B cell (primary cell): ENCODE data around the gene XYLT1. TPM values are rescaled to one million over a fixed set of nuclear protein-coding genes. Genes with fewer than 3 reads are reported as not detected.

Source experiments
- ATAC-seq: fragments of 200-7000 bp; cut with Tn5 transposase; one replicate; pipeline ENCODE4 v1.10.0; 2021; ENCODE audit warnings: low read depth, mild to moderate bottlenecking, moderate number of reproducible peaks, moderate library complexity
- CTCF ChIA-PET: fragments of 350-600 bp; sonication (Branson Sonifier 250); formaldehyde crosslinking; loops from one replicate; lab custom pipeline; 2021; ENCODE audit warnings: antibody characterized with exemption, inconsistent platforms; lab: Charles Lee
- POLR2A ChIA-PET: fragments of 350-600 bp; sonication (Branson Sonifier 250); formaldehyde crosslinking; loops from one replicate; lab custom pipeline; 2021; ENCODE audit warnings: antibody characterized with exemption; lab: Charles Lee
- DNase-seq: peaks from one replicate; pipeline ENCODE4 v3.0.0; 2013
- H2AFZ ChIP-seq: 2 replicates; pipeline ENCODE4 v1.6.1; 2012; ENCODE audit warnings: mild to moderate bottlenecking, low read depth, low read length; ENCODE audit not compliant: insufficient read depth, poor library complexity, severe bottlenecking
- H3K27ac ChIP-seq, 2 donors: 1 replicate in 1 of 2; 2 replicates in 1 of 2; pipeline ENCODE4 v1.5.1; 2012 to 2013; ENCODE audit warnings: low read length in 2 of 2, mild to moderate bottlenecking in 2 of 2, moderate library complexity in 1 of 2
- H3K27me3 ChIP-seq, 4 experiments: fragments of 200-600 bp in 1 of 4; sonication (generic) in 1 of 4; replicated peaks in 1 of 4; 1 replicate in 2 of 4; 2 replicates in 2 of 4; pipeline versions ENCODE4 v1.6.1 to v1.7.0; 2013 to 2016; ENCODE audit warnings: low read length in 3 of 4, mild to moderate bottlenecking in 2 of 4, mixed read lengths in 1 of 4, moderate library complexity in 1 of 4; ENCODE audit not compliant: insufficient read depth in 4 of 4, control insufficient read depth in 3 of 4; ENCODE audit errors: control extremely low read depth in 1 of 4
- H3K36me3 ChIP-seq, 2 experiments: replicated peaks in 1 of 2; 1 replicate in 1 of 2; 2 replicates in 1 of 2; pipeline versions ENCODE4 v1.6.1 to v1.7.1; 2013; ENCODE audit warnings: low read length in 1 of 2; ENCODE audit not compliant: insufficient read depth in 2 of 2, control insufficient read depth in 1 of 2; ENCODE audit errors: control extremely low read depth in 1 of 2, extremely low read depth in 1 of 2
- H3K4me1 ChIP-seq, 2 donors: fragments of 200-600 bp in 1 of 2; sonication (generic) in 1 of 2; 1 replicate in 1 of 2; 2 replicates in 1 of 2; pipeline versions ENCODE4 v1.5.1 to v1.6.1; 2013 to 2017; ENCODE audit warnings: low read length in 2 of 2; ENCODE audit not compliant: control insufficient read depth in 2 of 2, insufficient read depth in 2 of 2
- H3K4me2 ChIP-seq: replicated peaks from 2 replicates; pipeline ENCODE3; 2012; ENCODE audit warnings: mild to moderate bottlenecking, low read depth, low read length; ENCODE audit not compliant: poor library complexity, severe bottlenecking
- H3K4me3 ChIP-seq, 5 experiments: fragments of 200-600 bp in 1 of 5; sonication (generic) in 1 of 5; 1 replicate in 3 of 5; 2 replicates in 2 of 5; pipeline versions ENCODE4 v1.5.1 to v1.7.0; 2011 to 2016; ENCODE audit warnings: low read length in 4 of 5, mild to moderate bottlenecking in 4 of 5, low read depth in 2 of 5, control low read depth in 1 of 5, moderate library complexity in 1 of 5; ENCODE audit not compliant: insufficient read depth in 1 of 5; ENCODE audit errors: control extremely low read depth in 1 of 5, extremely low read depth in 1 of 5
- H3K79me2 ChIP-seq: fragments of 200-600 bp; sonication (generic); one replicate; pipeline ENCODE4 v1.6.0; 2016; ENCODE audit warnings: low read length; ENCODE audit not compliant: control insufficient read depth, insufficient read depth
- H3K9ac ChIP-seq: fragments of 200-600 bp; sonication (generic); 2 replicates; pipeline ENCODE4 v1.6.1; 2017; ENCODE audit warnings: mild to moderate bottlenecking, low read length, moderate library complexity
- H3K9me3 ChIP-seq, 3 donors: one replicate each; pipeline versions ENCODE4 v1.6.1 to v1.7.1; 2013; ENCODE audit warnings: low read length in 2 of 3; ENCODE audit not compliant: control insufficient read depth in 2 of 3, insufficient read depth in 1 of 3; ENCODE audit errors: control extremely low read depth in 1 of 3
- H4K20me1 ChIP-seq: 2 replicates; pipeline ENCODE4 v1.6.0; 2012; ENCODE audit warnings: mild to moderate bottlenecking, low read length; ENCODE audit not compliant: insufficient read depth, control insufficient read depth, poor library complexity, severe bottlenecking
- H3K27ac Mint-ChIP-seq: one replicate; pipeline ENCODE4 v1.8.0; 2021; ENCODE audit warnings: mixed read lengths
- H3K27me3 Mint-ChIP-seq: one replicate; pipeline ENCODE4 v1.8.0; 2021; ENCODE audit warnings: mixed read lengths
- H3K4me1 Mint-ChIP-seq: one replicate; pipeline ENCODE4 v1.8.0; 2021; ENCODE audit warnings: mixed read lengths
- H3K4me3 Mint-ChIP-seq: one replicate; pipeline ENCODE4 v1.8.0; 2021; ENCODE audit warnings: mixed read lengths
- H3K9me3 Mint-ChIP-seq: one replicate; pipeline ENCODE4 v1.8.0; 2022; ENCODE audit warnings: mixed read lengths; ENCODE audit not compliant: insufficient read depth
- CTCF ChIP-seq: fragments of 200-600 bp; IDR thresholded peaks from one replicate; pipeline ENCODE4 v1.8.0; 2022; ENCODE audit warnings: antibody characterized with exemption, mild to moderate bottlenecking
- EZH2 ChIP-seq: IDR thresholded peaks from 2 replicates; pipeline ENCODE4 v1.6.1; 2012; ENCODE audit warnings: borderline replicate concordance, low read depth, mild to moderate bottlenecking, moderate library complexity, low read length; ENCODE audit not compliant: insufficient read depth, poor library complexity, severe bottlenecking
- WGBS: methylation state at CpG from one replicate; pipeline ENCODE4 v1.1.5; 2013; ENCODE audit warnings: missing lambda C conversion rate; ENCODE audit not compliant: insufficient coverage; 5-methylcytosine and 5-hydroxymethylcytosine counted together
- intact Hi-C: fragments of 100-400 bp; cut with micrococcal nuclease; formaldehyde crosslinking; loops from one replicate; pipeline ENCODE4 v1.10.0; 2022
- polyA plus RNA-seq: library from polyadenylated mRNA; depleted of rRNA; stranded (reverse); fragments of >200 nt; gene quantifications from 2 replicates; pipeline ENCODE4 v1.2.3, GENCODE V29; 2012
- total RNA-seq, 2 donors: library from RNA; stranded (reverse); fragments of 120-200 nt in 1 of 2; gene quantifications; 1 replicate in 1 of 2; 2 replicates in 1 of 2; pipeline versions ENCODE4 v1.2.3 to v1.2.4, GENCODE V29; 2013 to 2022

Gene XYLT1
- total and polyA plus RNA-seq, 2 donors (not counting 1 experiment from before 2014, with no cell fraction given), result 8.7 to 59.6 TPM

- Histone ChIP-seq H3K27ac (no peak overlapping the region), H3K36me3 (peaks cover 0 to 5% of the 10 kb centered on the region in 2 experiments), H3K4me1 (peaks cover 54 to 63% of the 10 kb centered on the region in 2 donors), H3K79me2 (peaks cover 74% of the 10 kb centered on the region), H3K9me3 (peaks cover 0 to 4% (median 3%) of the 10 kb centered on the region in 3 donors), H3K4me3 (no peak overlapping the region), H2AFZ (no peak overlapping the region), H4K20me1 (peaks cover 47% of the 10 kb centered on the region), H3K4me2 (no peak overlapping the region), H3K27me3 (no peaks in the 10 kb centered on the region), H3K9ac (no peak overlapping the region)
- H3K9me3 Mint-ChIP-seq, result peaks cover 6% of the 10 kb centered on the region
- DNase-seq (no peak), ATAC-seq (no peak)
- TF ChIP-seq CTCF (no peak), EZH2 (no peak)
- intact Hi-C loops, result no loop called here
- peaks cover 66% of the 10 kb centered on the region for H3K4me1 Mint-ChIP-seq
- no peak overlapping the region for H3K27ac Mint-ChIP-seq
- H3K4me3 Mint-ChIP-seq, result no peak overlapping the region
- CTCF ChIA-PET, result interaction anchor here (0.6 to 1.2 kb wide), 2 partner anchors 54 to 134 kb away, joined by 3 read pairs; no protein-coding TSS in a partner anchor
- 82% methylated on average over 5 of the region's 5 CpGs for WGBS
- POLR2A ChIA-PET, result no interaction called here
- no peaks in the 10 kb centered on the region for H3K27me3 Mint-ChIP-seq
Observed at GRCh38 chr16:17435318-17435717, 35.4 kb downstream of the XYLT1 start.

GRCh38 chr16:17433577-17434451 is 36.9 kb downstream of the XYLT1 start:
- Histone ChIP-seq H3K27ac (no peak overlapping the region), H3K4me1 (peaks cover 39 to 48% of the 10 kb centered on the region in 2 donors), H3K27me3 (no peaks in the 10 kb centered on the region), H4K20me1 (peaks cover 52% of the 10 kb centered on the region), H3K4me2 (no peak overlapping the region), H3K9me3 (no peaks in the 10 kb centered on the region), H2AFZ (no peak overlapping the region), H3K79me2 (peaks cover 87% of the 10 kb centered on the region), H3K4me3 (no peak overlapping the region), H3K36me3 (peaks cover 0 to 5% of the 10 kb centered on the region in 2 experiments), H3K9ac (no peak overlapping the region)
- WGBS, result 92% methylated on average over 5 of the region's 13 CpGs
- ChIA-PET CTCF (interaction anchor here (0.6 to 1.2 kb wide), 2 partner anchors 20 to 132 kb away, joined by 3 read pairs; no protein-coding TSS in a partner anchor), POLR2A (no interaction called here)
- Mint-ChIP-seq H3K9me3 (peaks cover 2% of the 10 kb centered on the region), H3K4me3 (no peak overlapping the region), H3K4me1 (peaks cover 53% of the 10 kb centered on the region), H3K27me3 (no peaks in the 10 kb centered on the region), H3K27ac (no peak overlapping the region)
- ATAC-seq (no peak), DNase-seq (no peak)
- TF ChIP-seq EZH2, result no peak
- TF ChIP-seq CTCF, result no peak
- intact Hi-C loops, result no loop called here
